Stimulated activated CD4-positive, alpha-beta T cell treated with anti-CD3 and anti-CD28 coated beads, Interleukin-4, amount 100 ng/mL, for 1 hour (primary cell): ENCODE data around the gene ATAT1.
"Not testable (repeated sequence)": the region's sequence is repeated elsewhere in the genome, so short reads cannot be mapped to it uniquely, and the experiment has no call there.

ENCODE experiments used
- DNase-seq: peaks from one replicate; pipeline ENCODE4 v3.0.0-alpha.2; 2020

Gene ATAT1

DNA sequence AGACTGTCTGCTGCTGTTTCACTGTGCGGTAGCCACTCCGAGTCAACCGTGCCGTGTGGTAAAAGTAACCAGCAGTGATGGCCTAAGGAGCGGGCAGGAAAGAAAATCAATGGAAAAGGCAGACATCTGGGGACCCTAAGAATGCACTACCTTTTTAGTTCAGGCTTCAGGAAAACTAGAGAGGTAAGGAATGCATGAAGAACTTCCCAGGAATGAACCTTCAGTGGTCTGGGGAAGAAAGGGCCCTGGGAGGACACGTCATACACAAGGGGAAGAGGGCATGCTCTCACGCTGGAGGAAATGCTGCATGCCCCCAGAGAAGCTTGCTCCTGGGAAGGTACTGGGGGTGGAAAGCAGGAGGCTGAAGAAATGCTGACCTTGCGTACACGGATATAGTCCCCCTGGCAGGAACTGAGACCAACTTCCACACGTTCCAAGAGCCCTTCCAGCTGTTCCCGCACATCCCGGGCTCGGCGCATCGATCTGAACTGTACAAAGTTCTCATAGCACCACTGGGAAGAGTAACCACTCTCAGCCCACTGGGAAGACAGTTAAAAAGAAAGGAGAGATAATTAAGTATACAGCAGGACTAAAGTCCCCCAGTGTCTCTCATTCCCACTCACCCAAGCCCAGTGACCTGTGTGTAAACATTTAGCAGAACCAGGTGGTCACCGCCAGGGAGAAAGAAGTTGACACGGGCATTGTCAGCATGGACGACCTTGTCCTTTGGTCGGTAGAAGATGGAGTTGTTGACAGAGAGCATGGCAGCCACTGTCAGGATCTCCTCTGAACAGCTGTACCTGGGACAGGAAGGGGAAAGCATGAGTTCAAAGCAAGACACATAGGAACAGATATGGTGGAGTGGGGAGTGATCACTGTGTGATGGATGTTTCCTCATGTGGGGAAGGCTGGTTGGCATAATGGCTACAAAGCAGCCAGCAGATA is 28.4 kb downstream of the ATAT1 start:
- no peak for DNase-seq

DNA sequence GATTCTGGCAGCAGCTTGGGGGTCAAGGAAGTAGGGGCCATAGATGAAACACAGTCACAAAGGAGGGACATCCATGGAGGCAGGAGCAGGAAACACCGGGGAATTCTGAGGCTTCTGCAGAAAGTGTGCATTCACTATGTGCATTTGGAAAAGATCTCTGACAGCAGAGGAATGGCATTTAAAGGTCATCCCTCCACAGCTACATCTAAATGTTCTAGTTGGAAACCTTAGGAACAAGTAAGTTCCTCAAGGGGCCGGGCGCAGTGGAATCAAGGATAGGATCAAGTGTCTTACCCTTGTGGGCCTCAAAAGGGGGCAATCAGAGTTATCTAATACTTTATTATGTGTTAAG is 29.0 kb downstream of the ATAT1 start:
- DNase-seq, result no peak

DNA sequence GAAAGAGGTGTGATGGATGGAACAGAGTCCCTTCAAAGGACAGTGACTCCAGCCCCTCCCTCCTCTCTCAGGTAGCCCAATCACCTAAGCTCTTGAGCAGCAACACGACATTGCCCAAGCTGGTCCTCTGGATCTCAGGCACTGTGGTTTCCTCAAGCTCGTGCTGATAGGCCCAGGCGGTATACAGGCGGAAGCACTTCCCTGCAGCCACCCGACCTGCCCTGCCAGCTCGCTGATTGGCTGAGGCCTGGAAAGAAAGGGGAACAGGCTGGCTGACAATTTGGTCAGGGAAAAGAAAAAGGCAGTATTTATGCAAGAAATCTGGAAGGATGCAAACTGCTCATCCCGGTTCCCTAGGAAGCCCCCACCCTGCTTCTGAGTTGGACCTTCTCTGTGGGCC is 29.8 kb downstream of the ATAT1 start:
- no peak for DNase-seq

DNA sequence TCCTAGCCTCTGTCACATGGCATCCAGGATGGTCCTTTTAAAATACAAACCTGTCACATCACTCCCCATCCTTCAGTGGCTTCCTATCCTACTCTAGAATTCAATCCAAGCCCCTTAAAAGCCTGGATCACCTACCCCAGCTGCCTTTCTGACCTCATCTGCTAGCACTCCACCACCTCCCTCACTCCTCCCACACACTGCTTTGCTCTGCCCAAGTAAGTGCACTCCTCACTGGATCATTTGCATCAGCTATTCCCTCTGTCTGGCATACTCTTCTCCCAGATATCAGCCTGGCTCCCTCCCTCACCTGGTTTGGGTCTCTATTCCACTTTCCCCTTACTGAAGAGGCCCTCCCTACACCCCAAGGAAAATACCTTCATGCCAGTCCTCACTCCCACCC is 30.8 kb downstream of the ATAT1 start:
- no peak for DNase-seq

DNA sequence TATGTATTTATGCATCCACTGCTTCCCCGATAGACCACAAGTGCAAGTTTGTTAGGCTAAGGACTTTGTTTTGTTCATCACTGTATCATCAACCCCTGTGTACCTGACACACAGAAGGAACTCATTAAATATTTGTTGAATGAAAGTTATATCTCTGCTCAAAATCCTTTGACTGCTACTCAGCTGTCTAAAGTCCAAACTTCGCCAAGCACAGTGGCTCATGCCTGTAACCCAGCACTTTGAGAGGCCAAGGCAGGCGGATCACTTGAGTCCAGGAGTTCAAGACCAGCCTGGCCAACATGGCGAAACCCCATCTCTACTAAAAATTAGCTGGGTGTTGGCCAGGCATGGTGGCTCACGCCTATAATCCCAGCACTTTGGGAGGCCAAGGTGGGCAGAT is 31.2 kb downstream of the ATAT1 start:
- not testable (repeated sequence) for DNase-seq

DNA sequence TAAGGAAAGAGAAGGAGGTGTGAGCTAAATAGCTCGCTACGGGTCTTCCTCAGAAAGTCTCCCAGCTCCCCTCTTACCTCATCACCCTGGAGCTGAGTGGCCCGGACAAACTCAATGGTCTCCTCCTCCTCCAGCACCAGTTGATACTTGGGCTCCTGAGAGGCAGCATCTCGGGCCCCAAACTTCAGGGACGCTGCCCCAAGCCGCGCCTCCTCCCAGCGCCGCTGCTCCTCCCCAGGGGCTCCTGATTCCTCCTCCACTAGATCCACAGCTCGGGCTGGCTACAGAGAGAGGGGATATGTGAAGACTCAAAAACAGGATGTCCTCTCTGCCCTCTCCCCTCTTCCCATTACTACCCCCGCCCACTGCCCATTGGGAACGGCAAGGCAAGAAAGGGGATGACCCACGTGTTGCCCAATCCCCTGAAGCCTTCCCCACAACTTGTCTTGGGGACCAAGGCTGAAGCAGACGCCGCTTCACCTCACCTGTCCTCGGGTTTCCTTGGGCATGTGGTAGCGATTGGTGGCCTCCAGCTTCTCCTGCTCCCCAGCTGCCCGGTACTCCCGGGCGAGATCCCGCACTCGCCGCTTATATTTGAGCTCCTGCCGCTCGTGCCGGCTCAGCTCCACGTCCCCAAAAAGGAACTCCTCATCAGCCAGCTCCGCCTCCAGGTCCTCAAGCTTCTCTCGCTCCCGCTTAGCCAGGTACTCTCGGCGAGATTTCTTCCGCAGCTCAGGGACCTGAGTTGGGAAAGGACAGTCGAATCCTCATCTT is 38.5 kb downstream of the ATAT1 start:
- no peak for DNase-seq

DNA sequence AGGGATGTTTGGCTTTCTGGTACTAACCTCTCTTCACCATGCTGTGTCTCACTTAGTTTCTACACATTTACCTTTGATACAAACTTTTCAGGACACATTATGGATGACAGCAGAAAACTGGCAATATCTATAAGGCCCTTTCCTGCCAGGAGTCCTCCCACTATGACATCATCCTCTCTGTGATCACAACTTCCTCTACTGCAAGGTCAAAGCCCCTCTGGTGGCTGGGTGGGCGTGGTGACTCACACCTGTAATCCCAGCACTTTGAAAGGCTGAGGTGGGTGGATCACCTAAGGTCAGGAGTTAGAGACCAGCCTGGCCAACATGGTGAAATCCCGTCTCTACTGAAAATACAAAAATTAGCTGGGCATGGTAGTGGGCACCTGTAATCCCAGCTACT is 39.6 kb downstream of the ATAT1 start:
- DNase-seq, result peak; percentile 51

DNA sequence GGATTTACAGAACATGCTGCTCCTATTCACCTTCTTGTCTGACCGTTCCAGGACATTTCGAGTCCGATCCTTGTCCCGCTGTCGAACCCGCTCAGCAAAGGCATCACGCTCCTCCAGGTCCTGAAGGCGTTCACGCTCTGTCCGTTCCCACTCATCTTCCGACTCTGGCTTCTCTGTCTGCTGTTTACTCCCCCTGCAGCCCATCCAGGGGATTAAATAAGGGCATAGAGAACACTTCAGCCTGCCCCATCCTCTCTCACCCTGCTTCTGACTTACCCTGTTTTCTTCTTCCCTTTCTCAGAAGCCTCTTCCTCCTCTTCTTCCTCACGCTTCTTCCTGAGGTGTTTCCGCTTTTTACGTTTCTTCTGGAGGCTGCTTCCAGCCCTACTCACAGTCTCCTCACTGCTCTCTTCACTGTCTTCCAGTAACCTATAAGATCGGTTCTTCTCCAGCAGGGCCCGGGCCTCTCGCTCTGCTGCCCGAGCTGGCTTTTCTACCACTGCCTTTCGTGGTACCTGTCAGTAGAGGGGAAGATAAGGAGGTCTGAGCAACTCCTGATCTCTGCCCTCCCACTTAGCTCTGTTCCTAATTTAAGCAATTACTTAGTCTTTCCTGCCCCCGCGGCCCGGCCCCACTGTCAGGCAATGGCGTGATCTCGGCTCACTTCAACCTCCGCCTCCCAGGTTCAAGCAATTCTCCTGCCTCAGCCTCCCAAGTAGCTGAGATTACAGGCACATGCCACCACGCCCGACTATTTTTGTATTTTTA is 44.3 kb downstream of the ATAT1 start:
- DNase-seq, result no peak

DNA sequence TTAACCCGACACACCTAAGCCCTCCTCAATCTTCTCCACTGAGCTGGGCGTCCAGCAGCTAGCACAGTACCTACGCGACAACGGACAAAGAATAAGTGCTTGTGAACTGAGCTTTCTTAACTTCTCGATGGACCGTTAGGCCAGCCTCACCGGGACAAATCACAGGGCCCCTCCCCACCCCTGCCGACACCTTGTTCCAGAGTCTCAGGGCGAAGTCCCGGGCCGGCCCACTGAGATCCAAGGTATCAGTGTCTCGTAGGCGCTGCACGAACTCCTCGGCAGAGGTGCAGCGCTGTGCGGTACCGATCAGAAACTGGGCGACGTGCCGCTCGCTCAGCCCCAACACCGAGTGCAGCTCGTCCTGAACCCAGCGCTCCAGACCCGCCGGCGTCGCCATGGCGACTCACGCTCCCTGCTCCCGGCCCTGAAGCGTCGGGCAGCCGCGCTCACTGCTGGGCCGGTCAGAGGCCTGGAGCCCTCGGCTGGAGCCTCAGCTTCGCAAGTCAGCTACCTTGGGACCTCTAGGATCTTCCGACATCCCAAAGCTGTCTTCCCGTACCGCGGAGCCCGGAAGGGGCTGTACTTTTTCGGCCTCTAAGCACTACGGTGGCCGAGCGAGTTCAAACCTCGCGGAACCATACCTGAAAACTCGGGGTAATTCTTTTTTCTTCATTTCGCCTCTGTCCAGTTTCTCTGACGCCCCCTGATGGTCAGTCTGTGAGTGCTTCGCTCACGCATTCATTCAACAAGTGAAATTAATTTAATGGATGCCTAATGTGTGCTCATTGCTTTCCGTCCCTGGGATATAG is 46.0 kb downstream of the ATAT1 start, which contains the start of gene DHX16:
DHX16 (minus strand) TSS at position 562 of the 809 bp plus-strand sequence; CDS start at position 397, 165 bp downstream.
- peak; percentile 89 for DNase-seq

DNA sequence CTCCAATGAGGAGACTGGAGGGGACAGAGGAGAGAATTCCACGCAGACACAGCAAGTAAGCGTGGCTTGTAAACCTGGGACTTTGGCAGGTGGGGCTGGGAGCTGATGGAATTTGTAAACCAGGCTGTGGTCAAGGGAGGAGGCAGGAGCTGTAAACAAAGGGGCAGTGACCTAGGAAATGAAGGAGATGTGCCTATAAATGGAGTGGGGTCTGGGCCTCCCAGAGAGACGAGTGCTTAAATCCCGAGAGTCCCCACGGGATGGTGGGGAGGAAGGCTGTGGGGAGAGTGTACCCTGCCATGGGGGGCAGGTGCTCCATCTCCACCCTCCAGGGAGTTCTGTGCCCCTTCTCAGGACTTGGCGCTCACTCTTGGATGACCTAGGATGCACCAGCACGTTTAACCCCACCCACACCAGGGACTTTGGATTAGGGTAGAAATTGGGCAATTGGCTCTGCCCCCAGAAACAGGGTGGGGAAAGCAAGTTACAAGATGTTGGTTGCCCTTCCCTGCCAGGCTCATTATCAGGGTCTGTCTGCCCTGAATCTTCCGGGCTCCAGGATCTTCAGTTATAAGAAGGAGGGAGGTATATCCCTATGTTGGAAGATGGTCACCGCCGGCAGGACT is 50.1 kb downstream of the ATAT1 start:
- DNase-seq, result no peak

DNA sequence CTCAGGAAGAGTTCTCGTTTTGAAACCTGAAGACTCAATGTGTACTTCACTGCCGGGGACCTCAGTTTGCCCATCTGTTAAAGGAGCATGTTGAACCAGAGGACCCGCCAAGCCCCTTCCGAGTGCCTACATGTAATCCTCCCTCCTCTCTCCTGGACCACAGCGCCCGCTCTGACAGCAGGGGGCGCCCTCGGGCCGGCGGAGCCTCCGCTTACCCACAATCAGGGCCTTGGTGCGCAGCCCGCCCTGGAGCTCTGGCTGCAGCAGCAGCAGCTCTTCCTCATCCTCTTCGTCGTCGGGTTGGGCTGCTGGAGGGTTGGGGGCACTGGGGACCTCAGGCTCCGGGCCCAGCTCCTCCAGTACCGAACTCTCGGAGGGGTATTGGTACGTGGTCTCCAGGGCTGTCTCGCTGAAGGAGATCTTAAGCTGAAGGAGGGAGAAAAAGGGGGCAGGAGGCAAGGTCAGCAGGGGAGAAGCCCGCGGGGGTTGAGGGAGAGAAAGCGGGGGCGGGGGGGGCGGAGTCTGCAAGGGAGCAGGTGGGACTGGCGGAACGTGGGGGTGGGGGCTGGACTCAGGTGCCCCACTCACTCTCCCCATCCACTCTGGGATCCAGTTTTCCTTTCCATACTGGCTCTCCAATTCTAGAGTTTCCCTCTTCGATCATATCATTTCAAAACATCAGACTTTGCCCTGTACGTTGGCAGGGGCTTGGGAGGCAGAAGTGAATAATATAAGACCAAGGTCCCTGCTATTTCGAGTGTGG is 52.5 kb downstream of the ATAT1 start:
- DNase-seq, result peak; percentile 95

DNA sequence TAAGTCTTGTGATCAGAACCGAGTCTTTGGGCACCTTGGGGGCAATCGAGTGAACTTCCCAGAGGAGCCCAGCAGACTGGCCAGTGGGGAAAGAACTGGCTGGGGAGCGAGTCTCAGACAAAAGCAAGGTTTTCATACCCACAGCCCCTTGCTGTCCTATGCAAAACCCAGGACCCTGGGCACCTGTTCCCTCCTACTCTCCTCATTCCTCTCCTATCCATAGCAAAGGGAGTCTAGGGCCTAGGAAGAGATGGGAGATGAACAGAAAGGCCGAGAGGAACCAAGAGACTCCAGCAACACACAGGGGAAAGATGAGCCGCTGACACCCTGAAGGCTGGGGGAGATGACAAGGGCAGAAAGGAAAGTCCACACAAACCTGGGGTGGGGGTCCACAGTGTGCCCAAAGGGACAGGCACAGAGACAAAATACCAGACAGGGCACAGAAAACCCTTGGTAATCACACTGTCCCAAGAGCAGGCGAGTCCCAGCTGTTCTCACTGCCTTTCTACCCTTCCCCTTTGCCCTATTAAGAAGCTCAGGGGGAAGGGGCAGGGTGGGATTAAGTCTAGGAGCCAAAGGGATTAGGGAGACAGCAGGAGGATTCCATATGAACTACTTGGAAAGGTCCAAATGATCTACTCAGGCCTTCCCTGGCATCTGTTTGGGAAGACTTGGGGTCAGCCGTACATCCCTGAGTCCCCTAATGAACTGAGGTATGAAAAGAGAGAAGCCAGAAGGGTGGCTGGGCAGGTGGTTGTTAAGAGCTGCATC is 53.3 kb downstream of the ATAT1 start:
- peak; percentile 6 for DNase-seq

DNA sequence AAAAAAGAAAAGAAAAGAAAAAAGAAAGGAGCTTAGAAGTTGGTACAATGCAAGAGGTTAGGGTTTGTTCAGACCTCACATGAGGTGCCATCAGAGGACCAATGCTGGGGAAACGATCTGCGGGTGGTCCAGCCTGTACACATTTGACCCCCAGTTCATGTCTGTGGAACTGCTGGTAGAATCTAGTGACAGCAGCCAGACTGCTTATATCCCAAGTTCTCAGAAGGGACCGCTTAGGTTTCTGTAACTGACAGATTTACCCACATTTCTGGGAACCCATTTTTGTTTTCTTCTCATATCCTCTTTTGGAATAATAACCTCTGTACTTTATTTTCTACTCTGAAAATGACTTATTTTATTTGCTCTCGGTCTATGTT is 55.1 kb downstream of the ATAT1 start:
- DNase-seq, result peak; percentile 11

DNA sequence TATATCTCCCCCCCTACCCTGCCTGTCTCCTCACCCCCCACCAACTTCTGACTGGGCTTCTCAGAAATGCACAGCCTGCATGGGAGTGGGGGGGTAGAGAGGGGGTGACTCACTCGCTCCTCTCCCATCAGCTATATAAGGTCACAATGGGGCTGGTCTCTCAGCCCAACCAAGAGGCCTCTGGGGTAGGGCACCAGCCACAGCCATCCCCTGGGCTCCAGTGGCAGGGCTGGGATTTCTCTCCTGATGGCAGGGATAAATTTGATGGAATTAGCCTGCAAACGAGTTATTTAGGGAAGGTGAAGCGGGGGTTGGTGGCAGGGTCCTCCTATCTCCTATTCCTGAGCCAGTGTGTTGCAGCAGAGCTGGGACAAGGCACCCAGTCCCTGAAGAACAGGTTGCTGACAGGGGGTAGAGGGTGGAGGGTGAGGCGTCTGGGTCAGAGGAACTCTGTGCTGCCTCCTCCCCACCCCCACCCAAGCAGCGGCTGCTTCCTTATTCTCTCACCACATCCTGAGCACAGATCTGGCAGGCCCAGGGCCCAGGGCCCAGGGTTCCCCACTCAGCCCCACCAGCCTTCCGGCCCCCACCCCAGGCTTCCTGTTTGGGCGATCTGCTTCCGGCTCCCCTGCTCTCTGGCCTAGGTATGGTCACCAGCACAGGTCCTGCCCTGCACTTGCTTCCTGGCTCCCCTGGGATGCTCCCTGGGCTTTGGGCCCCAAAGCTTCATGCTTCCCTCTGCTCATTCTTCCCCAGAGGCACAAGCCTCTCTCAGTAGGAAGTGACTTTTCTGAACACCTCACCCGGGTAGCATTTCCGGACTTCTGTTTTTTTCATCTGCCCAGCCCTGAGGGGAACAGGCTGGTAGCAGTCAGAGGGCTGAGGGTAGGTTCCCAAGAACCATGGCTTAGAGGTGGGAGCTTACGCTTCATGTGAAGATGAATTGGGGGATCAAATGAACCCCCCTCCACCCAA is 55.8 kb downstream of the ATAT1 start:
- peak; percentile 79 for DNase-seq

DNA sequence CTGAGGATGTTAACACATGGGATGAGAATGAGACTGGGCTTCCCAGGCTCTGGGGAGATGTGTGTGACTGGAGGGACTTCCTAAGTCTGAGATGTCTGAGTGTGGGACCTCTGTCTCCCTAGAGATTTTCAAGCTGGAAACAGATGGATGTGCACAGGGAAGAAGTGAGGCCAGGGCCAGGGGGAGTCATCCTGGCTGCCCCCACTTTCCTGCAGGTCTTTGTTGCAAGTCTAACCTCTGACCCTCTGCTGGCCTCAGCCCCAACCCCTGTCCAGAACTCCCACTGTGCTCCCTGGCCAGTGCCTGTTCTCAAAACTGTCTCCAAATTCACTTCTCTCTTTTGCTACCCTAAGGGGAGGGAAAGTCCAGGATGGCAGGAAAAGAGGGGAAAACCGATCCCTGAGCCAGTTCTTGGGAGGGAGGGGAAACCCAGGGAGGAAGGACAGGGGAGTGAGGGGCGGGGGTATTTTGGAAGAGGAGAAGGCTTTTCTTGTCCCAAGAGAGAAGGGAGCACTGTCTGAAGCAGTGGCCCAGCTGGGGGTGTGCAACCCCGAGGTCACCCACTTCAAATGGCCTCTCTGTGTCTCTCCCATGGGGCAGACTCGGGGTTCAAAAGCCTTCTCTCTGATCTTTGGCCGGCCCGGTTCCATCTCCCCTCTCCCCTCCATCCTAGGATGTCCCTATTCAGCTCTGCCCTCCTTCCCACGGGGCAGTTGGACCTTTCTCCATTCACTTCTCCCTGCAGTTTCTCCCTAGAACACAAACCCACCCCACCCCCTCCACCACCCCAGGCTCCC is 56.7 kb downstream of the ATAT1 start:
- DNase-seq, result no peak

DNA sequence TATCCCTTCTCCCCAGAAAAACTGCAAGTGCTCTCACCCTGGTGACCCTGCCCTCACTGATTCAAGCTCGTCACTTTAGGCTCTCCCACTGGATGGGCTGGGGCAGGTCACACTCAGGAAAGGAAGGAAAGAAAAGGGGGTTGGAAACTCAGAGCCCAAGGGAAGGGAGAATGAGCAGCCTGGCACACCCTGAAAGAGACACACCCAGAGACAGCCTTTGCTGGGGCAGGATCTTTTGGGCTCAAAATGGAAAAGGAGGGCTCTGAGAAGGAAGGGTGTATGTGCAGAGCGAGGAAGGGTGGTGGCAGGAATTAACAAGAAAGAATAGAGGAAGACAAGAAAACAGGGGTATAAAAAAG is 57.3 kb downstream of the ATAT1 start:
- no peak for DNase-seq

DNA sequence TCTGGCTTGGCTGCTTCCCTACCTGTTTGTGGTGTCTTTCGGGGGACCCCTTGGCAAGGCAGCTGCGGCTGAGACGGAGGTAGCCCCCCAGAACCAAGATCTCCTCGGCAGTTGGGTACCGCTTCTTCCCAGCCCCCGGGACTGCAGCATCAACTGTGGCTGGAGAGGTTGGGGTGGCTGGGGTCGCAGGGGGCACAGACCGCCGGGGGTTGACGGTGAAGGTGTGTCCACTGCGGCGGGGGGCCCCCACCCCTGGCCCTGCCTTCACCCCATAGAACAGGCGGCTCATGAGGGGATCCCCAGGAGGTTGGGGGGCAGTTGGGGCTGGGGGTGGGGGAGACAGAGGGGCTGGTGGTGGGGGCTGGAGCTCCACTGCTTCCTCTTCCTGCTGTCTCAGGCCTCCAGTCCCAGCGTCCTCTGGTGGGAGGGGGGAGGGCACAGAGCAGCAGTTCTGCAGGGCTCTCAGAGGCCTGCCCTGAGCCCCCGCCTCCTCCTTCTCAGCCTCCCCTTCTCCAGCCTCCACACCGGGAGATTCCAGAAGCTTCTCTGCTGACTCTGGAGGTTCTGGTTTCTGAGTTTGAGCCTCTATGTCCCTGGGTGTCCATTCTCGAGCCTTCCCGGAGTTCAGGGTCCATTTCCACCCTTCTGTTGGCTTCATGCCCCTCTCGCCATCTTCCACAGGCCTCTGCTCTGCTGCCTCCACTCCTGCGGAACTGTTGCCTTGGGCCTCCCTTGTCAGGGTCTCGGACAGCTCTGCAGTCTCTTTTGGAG is 57.9 kb downstream of the ATAT1 start:
- peak; percentile 62 for DNase-seq
